Body of pancreas (tissue), 4 donors: ENCODE data around the gene SPOCK3.

ENCODE experiments used
- CTCF ChIP-seq, 7 experiments: fragments of 450-650 bp in 4 of 7; fragments of 200-600 bp in 3 of 7; sonication (generic) in 3 of 7; IDR thresholded peaks; one replicate each; pipeline ENCODE4 v1.5.1; 2016 to 2019; ENCODE audit warnings: antibody characterized with exemption in 7 of 7
- POLR2A ChIP-seq, 3 donors: fragments of 450-650 bp; IDR thresholded peaks; one replicate each; pipeline ENCODE4 v1.6.1; 2016; ENCODE audit warnings: antibody characterized with exemption in 3 of 3, mild to moderate bottlenecking in 2 of 3

GRCh38 chr4:166930464-166930863 lies 303.8 kb downstream of the SPOCK3 start:
- no peak for TF ChIP-seq CTCF (IDR thresholded peaks at IDR 0.05)
- TF ChIP-seq POLR2A (IDR thresholded peaks at IDR 0.05), result no peak
